ENCODE data around the gene PTPRR. TPM values are rescaled to one million over a fixed set of nuclear protein-coding genes. Genes with fewer than 3 reads are reported as not detected.
"Not testable (repeated sequence)": the region's sequence is repeated elsewhere in the genome, so short reads cannot be mapped to it uniquely, and the experiment has no call there.

The PTPRR gene
- total RNA-seq, 1 donor = not detected

DNA sequence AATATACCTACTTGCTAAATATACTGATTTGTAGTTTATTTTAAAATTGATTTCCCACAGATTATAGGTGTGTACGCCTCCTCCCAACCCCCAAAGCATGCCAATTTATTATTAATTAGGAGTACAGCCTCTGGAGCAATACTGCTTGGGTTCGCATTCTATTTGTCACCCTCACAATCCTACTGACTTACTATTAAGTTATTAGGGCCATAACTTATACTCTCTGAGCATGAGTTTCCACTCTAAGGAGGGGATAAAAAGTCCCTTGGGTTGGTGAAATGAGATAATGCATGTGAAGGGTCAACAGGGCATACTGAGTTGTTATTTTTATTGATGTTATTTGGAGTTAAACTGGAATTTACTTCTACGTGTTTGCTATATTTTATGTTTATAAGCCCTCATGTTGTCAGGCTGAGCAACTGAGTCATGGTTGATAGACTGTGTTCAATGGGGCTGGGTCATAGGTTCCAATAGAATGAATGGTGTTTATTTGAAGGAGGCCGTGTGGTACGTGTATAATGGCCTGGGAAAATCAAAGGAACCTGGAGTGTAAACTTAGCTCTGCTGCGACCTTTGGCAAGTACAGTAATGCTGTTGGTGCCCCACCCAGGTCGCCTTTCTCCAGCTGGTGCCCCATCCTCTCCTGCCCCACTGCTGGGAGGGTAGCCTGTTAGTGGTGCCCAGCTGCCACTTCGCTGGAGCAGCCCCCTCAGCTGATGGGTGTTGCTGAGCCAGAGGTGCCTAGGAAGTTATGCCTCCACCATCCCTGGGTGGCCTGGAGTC lies 184.0 kb downstream of the PTPRR start:
- Histone ChIP-seq H3K27me3 (ENCODE audit: insufficient read depth, low read length) (no peaks in the 10 kb centered on the region), H3K4me3 (ENCODE audit: low read length) (no peak overlapping the region), H3K9me3 (ENCODE audit: low read depth, low read length) (no peaks in the 10 kb centered on the region), H3K4me1 (ENCODE audit: insufficient read depth, low read length) (no peaks in the 10 kb centered on the region)

DNA sequence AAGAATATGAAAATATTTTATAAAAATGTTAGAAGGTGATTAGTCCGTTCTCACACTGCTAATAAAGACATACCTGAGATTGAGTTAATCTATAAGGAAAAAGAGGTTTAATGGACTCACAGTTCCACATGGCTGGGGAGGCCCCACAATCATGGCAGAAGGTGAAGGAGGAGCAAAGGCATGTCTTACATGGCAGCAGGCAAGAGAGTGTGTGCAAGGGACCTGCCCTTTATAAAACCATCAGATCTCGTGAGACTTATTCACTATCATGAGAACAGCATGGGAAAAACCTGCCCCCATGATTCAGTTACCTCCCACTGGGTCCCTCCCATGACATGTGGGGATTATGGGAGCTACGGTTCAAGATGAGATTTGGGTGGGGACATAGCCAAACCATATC lies 185.3 kb downstream of the PTPRR start:
- H3K4me1 ChIP-seq (ENCODE audit: insufficient read depth, low read length) = not testable (repeated sequence)

GRCh38 chr12:70733385-70733784 lies 187.2 kb downstream of the PTPRR start:
- H3K9me3 ChIP-seq (ENCODE audit: low read depth, low read length) = no peaks in the 10 kb centered on the region
- H3K27me3 ChIP-seq (ENCODE audit: insufficient read depth, low read length) = no peaks in the 10 kb centered on the region
- H3K4me3 ChIP-seq (ENCODE audit: low read length) = no peak overlapping the region
- no peaks in the 10 kb centered on the region for H3K4me1 ChIP-seq (ENCODE audit: insufficient read depth, low read length)

More for the DNA sequence above, 185.3 kb downstream of the PTPRR start:
- not testable (repeated sequence) for H3K27me3 ChIP-seq (ENCODE audit: insufficient read depth, low read length); H3K4me3 ChIP-seq (ENCODE audit: low read length); H3K9me3 ChIP-seq (ENCODE audit: low read depth, low read length)

DNA sequence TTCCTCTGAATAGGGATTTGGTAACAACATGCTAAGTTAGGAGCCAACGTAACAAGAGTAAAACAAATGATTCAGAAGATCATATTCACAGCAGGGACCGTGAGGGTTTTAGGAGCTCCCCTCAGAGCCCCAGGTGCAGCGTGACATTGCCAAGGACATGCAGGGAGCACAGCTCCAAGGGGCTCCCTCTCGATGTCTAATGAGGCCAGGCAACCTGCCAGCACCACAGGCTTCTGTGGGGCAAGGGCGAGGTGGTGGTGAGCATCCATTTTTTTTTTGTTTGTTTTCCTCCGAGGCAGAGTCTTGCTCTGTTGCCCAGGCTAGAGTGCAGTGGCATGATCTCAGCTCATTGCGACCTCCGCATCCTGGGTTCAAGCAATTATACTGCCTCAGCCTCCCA lies 188.3 kb downstream of the PTPRR start:
- H3K4me1 ChIP-seq (ENCODE audit: insufficient read depth, low read length) = no peaks in the 10 kb centered on the region
- no peaks in the 10 kb centered on the region for H3K9me3 ChIP-seq (ENCODE audit: low read depth, low read length)
- H3K27me3 ChIP-seq (ENCODE audit: insufficient read depth, low read length) = no peaks in the 10 kb centered on the region
- H3K4me3 ChIP-seq (ENCODE audit: low read length) = no peak overlapping the region

GRCh38 chr12:70730675-70731180 lies 189.8 kb downstream of the PTPRR start:
- H3K9me3 ChIP-seq (ENCODE audit: low read depth, low read length) = no peaks in the 10 kb centered on the region
- H3K4me1 ChIP-seq (ENCODE audit: insufficient read depth, low read length) = no peaks in the 10 kb centered on the region
- H3K27me3 ChIP-seq (ENCODE audit: insufficient read depth, low read length) = no peaks in the 10 kb centered on the region
- H3K4me3 ChIP-seq (ENCODE audit: low read length) = no peak overlapping the region

DNA sequence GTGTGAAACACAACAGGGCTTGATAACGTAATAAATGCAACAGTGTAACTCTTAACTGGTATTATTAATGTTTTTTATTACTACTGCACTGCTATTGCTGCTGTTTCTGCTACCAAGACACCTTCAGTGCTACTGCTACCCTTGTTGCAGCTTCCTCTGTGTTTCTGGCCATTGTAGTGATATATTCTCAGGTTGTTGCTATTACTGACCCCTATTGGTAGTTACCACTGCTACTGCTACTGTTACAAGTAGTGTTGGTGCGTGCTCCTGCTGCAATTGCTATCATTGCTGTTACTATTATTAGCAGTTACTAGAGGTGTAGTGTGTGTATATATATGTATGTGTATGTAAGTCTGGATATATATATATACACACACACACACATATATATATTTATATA lies 196.1 kb downstream of the PTPRR start:
- no peaks in the 10 kb centered on the region for H3K9me3 ChIP-seq (ENCODE audit: low read depth, low read length)
- peaks cover 2% of the 10 kb centered on the region for H3K27me3 ChIP-seq (ENCODE audit: insufficient read depth, low read length)
- no peak overlapping the region for H3K4me3 ChIP-seq (ENCODE audit: low read length)
- H3K4me1 ChIP-seq (ENCODE audit: insufficient read depth, low read length) = no peaks in the 10 kb centered on the region

DNA sequence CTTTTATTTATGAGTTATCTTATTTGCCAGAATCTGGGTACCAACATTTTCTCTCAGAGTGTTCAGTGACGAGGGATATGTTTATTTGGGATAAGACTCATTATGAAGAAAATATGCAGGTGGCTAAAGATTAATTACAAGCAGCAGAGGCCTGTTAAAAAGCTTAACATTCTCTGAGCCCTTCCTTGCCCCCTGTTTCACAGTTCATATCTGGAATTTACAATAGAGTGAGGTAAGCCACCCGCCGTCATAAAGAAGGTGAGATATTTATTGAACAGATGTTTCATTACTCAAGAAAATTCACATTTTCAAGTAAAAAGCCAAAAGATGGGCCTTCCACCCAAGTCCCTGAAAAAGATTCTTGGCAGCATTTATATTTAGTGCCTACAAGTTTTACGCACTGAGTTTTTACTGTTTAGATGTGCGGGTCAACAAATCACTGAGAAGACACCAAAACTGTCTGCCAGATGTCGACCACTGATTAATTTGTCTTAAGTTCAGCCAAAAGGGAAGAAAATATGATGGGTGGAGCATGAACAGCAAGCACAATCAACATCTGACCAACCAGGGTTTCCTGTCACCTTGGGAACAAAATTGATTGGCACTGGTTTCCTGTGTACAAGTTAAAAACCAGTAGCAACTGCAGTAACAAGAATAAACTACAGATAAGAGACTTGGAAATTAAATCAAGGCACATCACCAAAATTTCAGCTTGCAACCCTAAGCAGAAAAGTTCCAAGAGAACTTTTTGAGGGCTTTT lies 197.8 kb downstream of the PTPRR start:
- Histone ChIP-seq H3K4me3 (ENCODE audit: low read length) (no peak overlapping the region), H3K4me1 (ENCODE audit: insufficient read depth, low read length) (no peaks in the 10 kb centered on the region), H3K9me3 (ENCODE audit: low read depth, low read length) (no peaks in the 10 kb centered on the region), H3K27me3 (ENCODE audit: insufficient read depth, low read length) (peaks cover 9% of the 10 kb centered on the region)

DNA sequence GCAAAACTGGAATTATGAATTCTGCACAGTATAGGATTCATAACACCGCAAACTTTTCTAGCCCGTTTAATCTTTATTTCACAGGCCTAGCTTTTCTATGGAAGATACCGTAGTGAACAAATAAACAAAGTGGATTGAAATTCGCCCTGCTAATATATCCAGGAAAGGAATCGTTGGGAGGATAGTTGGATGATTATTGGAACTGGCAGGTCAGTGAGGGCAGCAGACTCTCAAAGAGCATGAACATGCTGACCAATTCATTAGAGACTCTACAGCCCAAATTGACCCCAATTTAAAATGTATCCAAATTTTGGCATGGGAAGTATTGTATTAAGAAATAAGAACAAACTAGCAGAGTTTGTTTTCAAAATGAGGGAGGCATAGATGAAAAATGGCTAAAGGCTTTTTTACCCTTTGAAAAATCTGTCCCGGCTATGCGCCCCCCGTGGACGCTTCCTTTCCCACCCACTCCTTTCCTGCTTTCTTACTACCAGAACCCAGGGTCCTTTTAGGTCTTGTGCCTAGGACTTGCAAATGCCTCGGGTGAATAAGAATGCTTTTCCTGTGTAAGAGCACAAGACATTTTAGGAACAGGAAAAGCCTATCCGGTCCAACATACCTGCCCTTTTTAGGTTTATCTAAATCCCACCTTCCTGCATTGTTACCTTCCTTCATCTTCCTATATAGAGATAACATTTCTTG lies 198.7 kb downstream of the PTPRR start:
- Histone ChIP-seq H3K9me3 (ENCODE audit: low read depth, low read length) (no peaks in the 10 kb centered on the region), H3K27me3 (ENCODE audit: insufficient read depth, low read length) (peaks cover 9% of the 10 kb centered on the region), H3K4me3 (ENCODE audit: low read length) (no peak overlapping the region), H3K4me1 (ENCODE audit: insufficient read depth, low read length) (no peaks in the 10 kb centered on the region)

DNA sequence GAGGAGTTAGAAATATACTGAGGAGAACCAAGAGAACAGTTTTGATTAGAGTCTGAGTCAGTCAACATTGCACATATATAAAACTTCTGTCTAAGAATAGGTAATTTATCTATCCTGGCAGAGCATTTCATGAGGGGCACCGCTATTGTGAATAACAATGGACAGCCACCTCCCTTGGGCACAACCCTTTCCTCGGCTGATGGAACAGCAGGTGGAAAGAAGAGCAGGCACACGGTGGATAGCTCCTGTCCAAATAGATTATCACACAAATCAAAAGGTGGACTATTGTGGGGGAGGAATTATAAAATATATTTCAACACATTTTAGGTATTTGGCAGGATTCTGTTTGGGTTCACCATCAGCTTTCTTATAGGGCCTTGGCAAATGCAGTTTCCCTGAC lies 199.3 kb downstream of the PTPRR start:
- Histone ChIP-seq H3K9me3 (ENCODE audit: low read depth, low read length) (no peaks in the 10 kb centered on the region), H3K27me3 (ENCODE audit: insufficient read depth, low read length) (peaks cover 9% of the 10 kb centered on the region), H3K4me1 (ENCODE audit: insufficient read depth, low read length) (no peaks in the 10 kb centered on the region), H3K4me3 (ENCODE audit: low read length) (no peak overlapping the region)

- no peak overlapping the region for H3K4me3 ChIP-seq (ENCODE audit: low read length)
- H3K4me1 ChIP-seq (ENCODE audit: insufficient read depth, low read length) = no peaks in the 10 kb centered on the region
- H3K27me3 ChIP-seq (ENCODE audit: insufficient read depth, low read length) = peaks cover 9% of the 10 kb centered on the region
- no peaks in the 10 kb centered on the region for H3K9me3 ChIP-seq (ENCODE audit: low read depth, low read length)
Measured at GRCh38 chr12:70719672-70720420, 200.7 kb downstream of the PTPRR start.

DNA sequence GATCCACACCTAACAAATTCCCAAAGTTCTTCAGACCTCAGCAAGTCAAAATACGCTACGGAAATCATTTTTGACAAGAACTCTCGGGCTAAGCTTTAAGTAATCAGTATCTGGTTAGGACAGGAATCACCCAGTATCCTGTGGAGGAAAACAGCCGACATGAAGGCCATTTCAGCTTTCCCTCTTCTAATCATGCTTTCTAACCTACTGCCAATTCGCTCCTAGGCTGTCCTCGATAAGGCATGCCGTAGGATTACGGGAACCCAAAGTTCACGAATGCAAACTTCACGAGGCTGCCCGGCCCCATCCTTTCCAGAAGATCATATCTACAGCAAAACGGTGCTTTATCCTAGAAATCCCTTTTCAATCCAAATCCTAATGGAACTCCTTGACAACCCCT lies 201.5 kb downstream of the PTPRR start:
- H3K4me3 ChIP-seq (ENCODE audit: low read length) = no peak overlapping the region
- H3K4me1 ChIP-seq (ENCODE audit: insufficient read depth, low read length) = no peaks in the 10 kb centered on the region
- H3K9me3 ChIP-seq (ENCODE audit: low read depth, low read length) = no peaks in the 10 kb centered on the region
- H3K27me3 ChIP-seq (ENCODE audit: insufficient read depth, low read length) = peaks cover 9% of the 10 kb centered on the region

DNA sequence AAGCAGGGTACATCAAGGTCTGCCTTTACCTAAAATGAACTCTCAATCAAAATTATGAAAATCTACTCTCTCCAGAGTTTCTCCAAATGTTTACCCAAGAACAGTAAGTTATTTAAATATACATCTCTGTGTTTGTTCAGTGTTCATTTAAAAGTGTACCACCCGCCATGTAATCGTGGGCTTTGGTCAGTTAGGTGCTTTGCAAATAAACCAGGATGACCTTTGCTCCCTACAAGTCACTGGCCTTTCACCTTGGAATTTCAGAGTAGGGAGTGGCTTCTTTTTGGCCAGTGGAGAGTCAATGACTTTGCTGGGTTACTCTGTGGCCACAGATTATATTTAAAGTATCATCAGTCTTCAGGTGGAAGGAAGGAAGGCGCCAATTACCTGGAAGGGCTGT lies 208.7 kb downstream of the PTPRR start:
- H3K27me3 ChIP-seq (ENCODE audit: insufficient read depth, low read length) = no peaks in the 10 kb centered on the region
- H3K9me3 ChIP-seq (ENCODE audit: low read depth, low read length) = no peaks in the 10 kb centered on the region
- no peaks in the 10 kb centered on the region for H3K4me1 ChIP-seq (ENCODE audit: insufficient read depth, low read length)

DNA sequence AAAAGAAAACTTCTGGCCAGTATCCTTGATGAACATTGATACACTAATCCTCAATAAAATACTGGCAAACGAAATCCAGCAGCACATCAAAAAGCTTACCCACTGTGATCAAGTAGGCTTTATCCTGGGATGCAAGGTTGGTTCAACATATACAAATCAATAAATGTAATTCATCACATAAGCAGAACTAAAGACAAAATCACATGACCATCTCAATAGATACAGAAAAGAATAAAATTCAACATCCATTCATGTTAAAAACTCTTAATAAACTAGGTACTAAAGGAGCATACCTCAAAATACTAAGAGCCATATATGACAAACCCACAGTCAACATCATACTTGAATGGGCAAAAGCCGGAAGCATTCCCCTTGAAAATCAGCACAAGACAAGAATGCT lies 211.5 kb downstream of the PTPRR start:
- Histone ChIP-seq H3K4me3 (ENCODE audit: low read length) (no peak overlapping the region), H3K4me1 (ENCODE audit: insufficient read depth, low read length) (no peaks in the 10 kb centered on the region), H3K9me3 (ENCODE audit: low read depth, low read length) (no peaks in the 10 kb centered on the region), H3K27me3 (ENCODE audit: insufficient read depth, low read length) (no peaks in the 10 kb centered on the region)

More for the DNA sequence above, 208.7 kb downstream of the PTPRR start:
- no peak overlapping the region for H3K4me3 ChIP-seq (ENCODE audit: low read length)

- Histone ChIP-seq H3K4me1 (ENCODE audit: insufficient read depth, low read length) (no peaks in the 10 kb centered on the region), H3K27me3 (ENCODE audit: insufficient read depth, low read length) (no peaks in the 10 kb centered on the region), H3K4me3 (ENCODE audit: low read length) (no peak overlapping the region), H3K9me3 (ENCODE audit: low read depth, low read length) (no peaks in the 10 kb centered on the region)
Measured at GRCh38 chr12:70706611-70707010, 213.9 kb downstream of the PTPRR start.

All from mononuclear cell (primary cell).